Right forelimb (tissue), 1 donor: ENCODE results near the gene PCNX3.

Source experiments
- DNase-seq: peaks from one replicate; pipeline ENCODE4 v3.0.0-alpha.2; 2018

PCNX3 gene

DNA sequence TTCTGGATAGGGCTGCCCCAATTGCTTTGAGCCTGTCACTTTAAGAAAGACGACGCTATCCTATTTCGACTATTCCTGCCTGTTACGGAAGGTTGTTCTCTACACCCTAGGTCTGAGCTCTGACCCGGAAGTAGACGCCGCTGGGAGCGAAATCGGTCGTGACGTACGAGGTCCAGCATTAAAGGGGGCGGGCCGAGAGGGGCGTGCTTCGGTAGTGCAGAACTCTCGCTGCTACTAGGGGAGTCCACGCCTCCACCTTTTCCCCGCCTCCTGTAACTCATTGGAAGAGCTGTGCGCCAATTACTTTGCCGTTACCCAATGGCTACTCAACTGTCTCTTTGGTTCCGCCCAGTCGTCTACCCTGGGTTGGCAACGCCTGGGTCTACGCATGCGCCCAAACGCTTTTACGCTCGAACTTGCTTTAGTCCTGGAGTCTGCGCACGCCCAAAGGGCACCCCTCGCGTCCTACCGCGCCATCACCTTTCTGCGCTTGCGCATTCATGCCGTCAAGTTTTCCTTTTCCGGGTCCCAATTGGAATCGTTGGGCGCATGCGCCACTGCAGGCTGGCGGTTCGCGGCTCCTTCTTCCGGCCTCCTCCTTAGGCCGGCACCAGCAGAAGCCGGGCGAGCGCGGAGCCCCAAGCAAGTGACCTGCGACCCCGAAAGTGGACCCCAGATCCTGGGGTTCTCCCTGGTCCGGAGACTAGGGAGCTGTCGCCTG lies at the start of gene PCNX3:
TSS of gene PCNX3 (plus strand) at position 548 of the 721 bp plus-strand sequence. CDS start 536 bp downstream, outside the sequence.
- DNase-seq = peak; percentile 100

DNA sequence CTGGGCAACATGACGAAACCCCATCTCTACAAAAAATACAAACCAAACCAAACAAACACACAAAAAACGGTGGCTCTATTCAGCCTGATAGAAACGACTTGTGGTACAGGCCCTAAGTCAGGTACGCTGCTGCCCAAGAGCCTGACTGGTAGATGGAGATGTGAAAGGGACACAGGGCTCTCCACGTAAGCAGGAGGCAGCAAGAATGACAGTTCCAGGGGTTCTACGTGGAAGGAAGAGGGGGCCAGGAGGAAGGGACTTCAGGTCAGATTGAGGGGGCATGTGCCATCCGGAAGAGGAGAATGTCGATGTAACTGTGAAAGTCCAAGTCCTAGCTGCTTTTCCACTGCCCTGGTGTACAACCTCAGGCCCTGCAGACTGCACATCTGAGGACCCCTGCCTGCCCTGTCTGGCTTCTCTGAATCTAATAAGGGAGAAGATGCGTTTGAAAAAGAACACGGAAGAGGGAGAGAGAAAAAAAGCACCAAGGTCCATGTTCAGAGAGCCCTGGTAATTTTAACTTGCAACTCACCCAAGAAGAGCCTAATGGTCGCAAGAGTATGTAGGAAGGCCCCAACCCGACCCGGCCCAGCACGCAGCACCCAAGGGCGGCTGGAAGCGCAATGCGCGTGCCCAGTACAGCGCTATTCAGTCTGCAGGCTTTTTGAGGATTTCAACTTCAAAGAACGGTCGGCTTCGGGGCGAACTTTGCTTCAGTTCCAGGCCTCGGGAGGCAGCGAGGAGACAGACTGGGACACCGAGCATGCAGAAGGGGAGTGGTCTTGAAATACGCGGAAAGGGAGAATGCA lies 46.2 kb upstream of the PCNX3 start:
- no peak for DNase-seq

DNA sequence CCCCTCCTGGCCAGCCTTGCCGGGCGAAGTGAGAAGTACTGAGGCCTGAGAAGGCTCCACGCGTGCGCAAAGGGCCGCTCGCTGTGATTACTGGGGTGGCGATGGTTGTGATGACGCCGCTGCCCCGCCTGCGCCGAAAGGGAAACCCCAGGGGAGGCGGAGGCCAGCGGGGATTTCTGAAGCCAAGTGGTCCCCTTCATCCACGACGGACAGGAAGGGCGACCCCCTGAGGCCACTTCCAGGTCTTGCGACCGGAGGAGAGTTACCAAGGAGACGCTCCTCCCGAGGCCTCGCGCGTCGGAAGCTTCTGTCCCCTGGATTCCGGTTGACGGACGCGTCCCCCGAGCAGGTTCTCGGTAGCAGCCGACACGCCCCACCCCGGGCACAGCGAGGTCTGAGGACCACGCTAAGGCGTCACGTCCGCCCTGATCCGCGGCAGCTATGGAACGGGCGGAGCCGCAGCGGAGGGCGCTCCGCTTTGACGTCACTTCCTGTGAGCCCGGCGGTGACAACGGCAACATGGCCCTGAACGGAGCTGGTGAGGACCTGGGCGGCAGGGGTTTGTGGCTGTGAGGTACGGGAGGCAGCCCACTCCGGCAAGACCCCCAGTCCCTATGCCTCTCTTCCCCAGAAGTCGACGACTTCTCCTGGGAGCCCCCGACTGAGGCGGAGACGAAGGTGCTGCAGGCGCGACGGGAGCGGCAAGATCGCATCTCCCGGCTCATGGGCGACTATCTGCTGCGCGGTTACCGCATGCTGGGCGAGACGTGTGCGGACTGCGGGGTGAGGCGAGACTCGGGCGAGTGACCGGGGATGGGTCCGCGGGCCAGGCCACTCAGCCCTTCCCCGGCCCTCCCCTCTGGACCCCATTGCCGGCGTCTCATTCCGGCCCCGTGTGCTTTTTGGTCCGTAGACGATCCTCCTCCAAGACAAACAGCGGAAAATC lies 45.3 kb upstream of the PCNX3 start, which contains the start of gene ZNRD2:
TSS of gene ZNRD2 (plus strand) at position 505 of the 946 bp plus-strand sequence. CDS start at position 520, 15 bp downstream.
- DNase-seq = peak; percentile 97

DNA sequence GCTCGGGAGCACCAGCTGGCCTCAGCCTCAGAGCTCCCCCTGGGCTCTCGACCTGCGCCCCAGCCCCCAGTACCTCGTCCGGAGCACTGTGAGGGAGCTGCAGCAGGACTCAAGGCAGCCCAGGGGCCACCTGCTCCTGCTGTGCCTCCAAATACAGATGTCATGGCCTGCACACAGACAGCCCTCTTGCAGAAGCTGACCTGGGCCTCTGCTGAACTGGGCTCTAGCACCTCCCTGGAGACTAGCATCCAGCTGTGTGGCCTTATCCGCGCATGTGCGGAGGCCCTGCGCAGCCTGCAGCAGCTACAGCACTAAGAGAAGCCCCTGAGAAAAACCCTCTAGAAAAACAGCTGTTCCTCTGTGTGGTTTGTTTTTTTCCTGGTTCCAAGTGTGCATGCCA lies 44.2 kb upstream of the PCNX3 start:
- DNase-seq = no peak

DNA sequence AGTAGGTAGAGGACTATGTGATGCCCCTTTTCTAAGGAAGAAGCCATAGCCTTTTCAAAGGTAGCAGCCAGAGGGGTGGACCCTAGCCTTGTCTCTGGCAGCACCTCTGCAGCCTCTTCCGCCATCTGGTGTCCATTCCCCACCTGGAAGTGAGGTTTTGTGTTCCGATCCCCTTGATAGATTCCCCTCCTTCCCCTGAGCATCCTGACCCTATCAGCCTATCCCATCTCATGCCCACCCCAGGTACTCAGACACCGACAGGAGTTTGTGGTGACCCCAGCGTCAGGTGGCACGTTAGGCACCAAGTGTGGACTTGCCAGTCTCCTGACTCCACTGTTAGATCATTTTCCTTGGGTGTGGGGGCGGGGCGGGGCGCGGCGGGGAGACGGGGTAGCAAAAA lies 43.6 kb upstream of the PCNX3 start:
- no peak for DNase-seq

DNA sequence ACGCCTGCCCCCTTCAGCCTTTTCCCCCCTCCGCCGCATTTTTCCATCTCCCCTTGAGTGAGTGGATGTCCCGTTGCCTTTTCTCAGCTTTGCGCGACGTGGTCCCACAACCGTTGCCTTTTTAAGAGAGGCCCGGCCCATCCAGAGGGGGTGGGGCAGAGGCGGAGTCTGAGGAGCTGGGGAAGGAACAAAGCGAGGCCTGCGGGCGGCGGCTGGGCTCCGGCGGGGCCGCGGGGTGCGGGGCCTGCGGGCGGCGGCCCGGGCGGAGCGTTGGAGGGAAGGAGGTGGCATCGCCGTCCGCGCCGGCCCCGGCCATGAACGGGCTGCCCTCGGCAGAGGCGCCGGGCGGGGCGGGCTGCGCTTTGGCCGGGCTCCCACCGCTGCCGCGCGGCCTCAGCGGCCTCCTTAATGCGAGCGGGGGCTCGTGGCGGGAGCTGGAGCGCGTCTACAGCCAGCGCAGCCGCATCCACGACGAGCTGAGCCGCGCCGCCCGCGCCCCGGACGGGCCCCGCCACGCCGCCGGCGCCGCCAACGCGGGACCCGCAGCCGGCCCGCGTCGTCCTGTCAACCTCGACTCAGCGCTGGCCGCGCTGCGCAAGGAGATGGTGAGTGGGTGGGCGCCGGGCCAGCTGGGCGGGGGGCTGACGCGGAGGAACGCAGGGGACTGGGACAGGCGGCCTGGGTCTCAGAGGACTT lies 43.1 kb upstream of the PCNX3 start, which contains the start of gene FAM89B:
TSS of gene FAM89B (plus strand) at position 183 of the 696 bp plus-strand sequence. CDS start at position 315, 132 bp downstream.
- DNase-seq = peak; percentile 95

DNA sequence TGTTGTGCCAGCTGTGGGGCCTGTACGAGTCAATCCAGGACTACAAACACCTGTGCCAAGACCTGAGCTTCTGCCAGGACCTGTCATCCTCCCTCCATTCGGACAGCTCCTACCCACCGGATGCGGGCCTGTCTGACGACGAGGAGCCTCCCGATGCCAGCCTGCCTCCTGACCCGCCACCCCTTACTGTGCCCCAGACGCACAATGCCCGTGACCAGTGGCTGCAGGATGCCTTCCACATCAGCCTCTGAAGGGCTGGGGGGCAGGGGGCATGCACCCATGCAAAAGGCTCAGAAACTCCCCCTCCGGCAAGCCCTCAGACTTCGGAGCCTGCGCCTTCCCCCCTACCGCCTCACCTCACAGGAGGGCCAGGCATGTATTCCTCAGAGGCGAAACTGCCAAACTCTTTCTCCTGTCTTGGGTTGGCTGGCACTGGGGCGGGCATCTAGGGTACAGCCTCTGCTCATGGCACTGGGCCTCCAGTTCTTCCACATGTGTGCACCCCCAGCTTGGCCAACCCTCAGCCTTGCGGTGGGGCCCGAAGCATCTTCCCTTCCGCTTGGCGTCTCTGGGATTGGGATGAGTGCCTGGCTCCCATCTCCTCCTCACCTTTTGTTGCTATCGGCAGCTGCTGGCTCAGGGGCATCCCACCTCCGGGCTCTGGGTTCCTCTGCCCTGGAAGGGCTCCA lies 42.0 kb upstream of the PCNX3 start:
- peak; percentile 57 for DNase-seq

DNA sequence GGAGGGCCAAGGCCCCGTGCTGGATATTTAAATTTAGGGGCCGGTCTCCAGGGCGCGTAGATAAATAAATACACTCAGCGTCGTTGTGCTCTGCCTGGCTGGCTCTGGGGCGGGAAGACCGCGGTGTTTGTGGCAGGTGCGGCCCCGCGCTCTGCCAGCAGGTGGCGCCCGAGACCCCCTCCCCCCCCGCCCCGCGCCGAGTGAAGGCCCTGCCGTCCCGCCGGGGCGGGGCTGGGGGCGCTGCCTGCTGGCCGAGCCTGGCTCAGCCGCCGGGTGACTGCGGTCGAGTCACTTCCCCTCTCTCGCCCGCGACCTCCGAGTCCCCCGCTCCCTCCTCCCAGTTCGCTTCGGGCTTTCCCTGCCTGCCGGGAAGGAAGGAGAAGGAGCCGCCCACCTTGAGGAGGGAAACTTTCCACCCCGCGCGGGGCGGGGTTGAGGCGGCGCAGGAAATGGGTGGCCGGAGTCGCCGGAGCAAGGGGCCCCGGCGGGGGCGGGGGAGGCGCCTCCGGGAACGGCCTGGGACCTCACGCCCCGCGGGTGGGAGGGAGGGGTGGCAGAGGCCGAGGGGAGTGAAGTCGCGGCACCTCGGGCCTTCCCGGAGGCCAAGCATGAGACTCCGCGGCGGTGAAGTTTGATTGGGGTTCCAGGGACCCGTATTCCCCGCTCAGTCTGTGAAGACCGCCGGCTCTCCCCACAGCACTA lies 41.3 kb upstream of the PCNX3 start:
- DNase-seq = peak; percentile 96

DNA sequence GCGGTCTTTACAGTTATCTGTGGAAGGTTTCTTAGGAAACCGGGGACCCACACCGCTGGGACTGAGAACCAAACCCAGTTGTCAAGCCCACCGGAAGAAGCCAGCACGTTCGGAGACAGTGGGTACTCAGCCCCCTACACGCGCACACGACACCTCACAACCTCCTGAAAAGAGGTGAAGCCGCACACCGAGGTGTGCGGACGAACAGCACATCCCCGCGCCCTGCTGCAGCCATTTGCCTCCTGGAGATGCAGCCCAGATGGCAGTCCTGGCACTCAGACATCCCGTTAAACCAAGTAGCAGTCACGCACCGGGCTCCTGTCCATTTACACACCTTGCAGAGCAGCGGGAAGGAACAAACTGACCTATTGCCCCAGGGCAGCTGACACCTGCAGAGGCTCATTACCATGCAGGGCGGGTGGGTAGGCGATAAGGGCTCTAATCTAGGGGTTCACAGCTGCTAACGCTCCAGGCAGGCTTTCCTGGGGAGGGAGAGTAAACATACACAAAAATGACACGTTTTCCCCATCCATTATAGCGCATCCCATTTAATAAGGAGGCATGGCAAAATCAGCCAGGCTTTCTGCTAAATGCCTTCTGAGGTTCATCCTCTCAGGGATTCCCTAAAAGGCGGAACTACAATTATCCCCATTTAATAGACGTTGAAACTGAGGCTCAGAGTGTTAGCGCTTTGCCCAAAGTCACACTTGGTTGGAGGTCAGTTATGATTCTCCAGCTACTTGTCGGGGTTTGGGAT lies 40.6 kb upstream of the PCNX3 start:
- DNase-seq = peak; percentile 57

DNA sequence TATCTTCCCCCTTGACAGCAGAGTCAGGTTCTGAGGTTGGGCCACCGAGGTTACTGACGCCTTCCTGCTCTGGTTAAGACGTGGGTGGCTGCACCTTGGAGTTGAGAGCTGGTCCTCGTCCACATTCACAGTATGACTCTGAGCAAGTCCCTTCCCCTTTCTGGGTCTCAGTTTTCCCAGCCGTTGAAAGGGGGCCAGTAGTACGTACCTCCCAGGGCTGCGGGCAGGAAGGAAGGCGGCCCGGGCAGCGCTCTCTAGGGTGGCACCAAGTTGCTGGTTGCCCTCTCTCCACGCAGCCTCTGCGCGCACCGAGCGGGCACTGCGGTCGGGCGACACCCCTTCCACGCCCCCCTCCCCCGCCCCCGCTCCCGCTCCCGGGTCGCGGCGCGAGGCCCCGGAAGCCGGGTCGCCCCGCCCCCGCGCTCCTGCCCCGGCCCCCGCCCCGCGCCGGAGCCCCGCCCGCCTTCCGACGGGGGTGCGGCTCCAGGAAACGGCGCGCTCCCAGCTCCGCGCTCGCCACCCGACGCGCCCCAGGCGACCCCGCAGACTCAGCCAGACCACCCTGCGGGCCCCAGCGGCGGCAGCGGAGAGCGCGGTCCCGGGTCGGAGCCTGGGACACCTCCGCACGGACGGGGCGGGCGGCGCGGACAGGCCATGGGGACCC lies 39.9 kb upstream of the PCNX3 start, which contains the start of gene EHBP1L1:
TSS of gene EHBP1L1 (plus strand) at position 486 of the 664 bp plus-strand sequence. CDS start 250 bp downstream, outside the sequence.
- peak; percentile 81 for DNase-seq

DNA sequence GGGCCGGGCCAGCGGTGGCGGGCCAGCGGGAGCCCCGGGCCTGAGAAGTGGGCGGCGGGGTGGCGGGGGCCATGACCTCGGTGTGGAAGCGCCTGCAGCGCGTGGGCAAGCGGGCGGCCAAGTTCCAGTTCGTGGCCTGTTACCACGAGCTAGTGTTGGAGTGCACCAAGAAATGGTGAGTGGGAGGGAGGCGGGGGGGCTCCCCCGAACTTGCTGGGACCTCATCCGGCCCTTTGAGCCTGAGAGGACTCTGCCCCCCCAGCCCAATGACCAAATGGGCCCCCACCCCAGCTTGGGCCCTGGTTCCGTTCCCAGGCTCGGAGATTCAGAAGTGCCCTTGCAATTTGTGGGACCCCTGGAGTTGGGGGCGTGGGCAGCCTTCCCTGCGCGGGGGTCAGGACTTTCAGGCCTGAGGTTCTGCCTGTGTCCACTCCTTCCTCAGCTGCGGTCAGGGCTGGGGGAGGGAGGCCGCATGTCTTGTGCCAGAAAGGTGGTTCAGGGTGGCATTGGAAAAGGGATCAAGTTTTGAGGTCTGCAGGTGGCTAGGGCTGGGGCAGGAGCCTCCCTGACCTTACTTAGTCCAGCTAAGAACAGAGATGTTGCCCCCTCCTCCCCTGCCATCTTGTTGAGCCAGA lies 39.2 kb upstream of the PCNX3 start:
- no peak for DNase-seq

DNA sequence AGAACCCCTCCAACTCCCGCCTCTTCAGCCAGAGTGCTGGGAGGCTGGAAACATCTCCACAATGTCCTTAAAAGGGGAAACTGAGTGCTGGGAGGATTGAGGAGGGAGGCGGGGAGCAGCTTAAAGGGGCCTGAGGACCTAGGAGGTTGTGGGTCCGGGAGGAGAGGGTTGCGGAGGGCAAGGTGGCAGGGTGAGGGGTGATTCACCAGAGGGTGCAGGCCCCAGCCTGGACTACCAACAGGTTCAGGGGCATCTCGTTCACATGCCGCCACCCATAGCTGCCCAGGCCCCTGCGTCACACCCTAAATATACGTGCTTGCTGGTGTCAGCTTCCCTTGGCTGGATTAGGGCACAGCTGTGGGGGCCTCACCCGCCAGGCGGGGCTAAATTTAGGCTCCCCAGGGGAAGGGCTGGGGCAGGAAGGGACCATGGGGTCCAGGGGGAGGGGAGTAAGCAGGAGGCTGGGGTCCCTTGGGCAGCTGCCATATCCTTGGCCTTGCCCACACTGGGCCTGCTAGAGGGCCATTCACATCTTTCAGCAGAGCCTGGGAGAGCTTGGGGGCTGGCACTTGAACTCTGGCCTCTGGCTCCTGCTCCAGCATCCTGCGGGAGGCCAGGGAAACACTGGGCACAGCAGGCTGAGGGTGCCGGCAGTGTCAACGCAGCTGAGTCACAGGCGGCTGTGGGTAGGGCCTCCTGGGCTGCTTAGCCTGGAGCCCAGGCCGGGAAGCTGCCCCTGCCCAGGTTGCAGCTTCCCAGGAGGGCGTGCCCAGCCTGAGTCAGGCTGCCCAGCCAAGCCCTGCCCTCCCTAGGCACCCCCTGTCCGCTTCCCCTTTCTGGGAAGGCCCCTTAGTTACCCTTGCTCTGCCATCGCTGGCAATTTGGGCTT lies 38.5 kb upstream of the PCNX3 start:
- peak; percentile 74 for DNase-seq

DNA sequence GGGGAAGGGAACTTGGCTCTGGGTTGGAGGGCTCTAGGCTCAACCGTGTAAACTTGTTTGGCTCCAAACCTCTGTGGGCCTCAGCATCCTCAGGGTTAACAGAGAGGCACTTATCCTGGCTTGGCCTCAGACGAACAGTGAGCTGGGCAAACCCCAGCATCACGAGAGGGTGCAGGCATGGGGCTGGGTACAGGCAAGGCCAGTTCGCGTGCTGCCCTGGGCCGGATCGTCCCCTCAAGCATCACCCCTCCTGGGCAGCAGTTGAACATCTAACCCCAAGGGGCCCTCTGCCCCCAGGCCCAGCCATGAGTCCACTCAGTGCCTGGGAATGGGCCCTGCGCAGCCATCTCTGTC lies 37.8 kb upstream of the PCNX3 start:
- no peak for DNase-seq

DNA sequence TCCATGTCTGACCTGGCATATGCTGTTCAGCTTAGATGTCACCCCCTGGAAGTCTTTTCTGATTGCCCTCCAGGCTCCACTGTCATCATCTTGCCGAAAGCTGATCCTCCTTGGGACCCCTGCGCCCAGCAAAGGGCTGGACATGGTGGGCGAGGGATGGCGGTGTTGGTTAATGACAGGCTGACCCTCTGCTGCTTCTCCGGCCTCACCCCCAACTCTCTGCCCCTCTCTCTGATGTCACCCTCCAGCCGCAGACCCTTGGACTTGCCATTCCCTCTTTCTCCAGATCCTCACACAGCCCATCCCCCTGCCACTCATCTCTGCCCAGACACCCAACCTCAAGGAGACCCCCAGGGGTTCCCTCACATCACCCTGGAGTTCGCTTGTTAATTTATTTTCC lies 37.4 kb upstream of the PCNX3 start:
- DNase-seq = no peak

DNA sequence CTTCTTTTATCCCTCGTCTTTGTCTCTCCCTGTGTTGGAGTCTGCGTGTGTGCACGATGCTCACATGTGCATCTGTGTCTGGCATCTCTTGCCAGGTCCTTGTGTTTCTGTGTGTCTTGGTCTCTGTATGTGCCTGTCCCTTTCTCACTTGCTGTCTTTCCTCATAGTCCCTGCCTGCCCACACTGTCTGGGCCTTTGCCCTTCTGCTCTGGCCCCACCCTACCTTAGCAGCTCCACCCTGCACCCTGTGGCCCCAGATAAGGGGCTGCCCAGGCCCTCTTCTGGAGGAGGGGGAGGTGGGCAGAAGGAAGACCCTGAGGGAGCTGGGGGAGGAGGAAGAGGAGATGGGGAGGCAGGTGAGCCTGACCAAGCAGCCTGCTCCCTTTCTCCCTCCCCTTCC lies 36.9 kb upstream of the PCNX3 start:
- DNase-seq = no peak

DNA sequence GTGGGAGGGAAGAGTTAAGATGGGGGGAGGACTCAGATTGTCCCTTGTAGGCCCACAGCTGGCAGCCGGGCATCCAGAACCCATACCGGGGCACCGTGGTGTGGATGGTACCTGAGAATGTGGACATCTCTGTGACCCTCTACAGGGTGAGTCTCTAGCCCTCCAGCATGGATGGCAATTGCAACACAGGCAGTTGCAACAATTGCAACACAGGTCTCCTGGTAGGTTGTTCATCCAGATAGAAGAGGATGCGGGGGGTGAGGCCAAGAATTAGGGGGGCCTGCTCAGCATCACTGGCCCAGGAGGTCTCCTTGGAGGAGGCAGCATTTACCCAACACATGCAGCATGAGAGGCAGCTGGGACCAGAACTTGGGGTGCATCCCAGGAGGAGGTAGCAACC lies 36.3 kb upstream of the PCNX3 start:
- DNase-seq = no peak

DNA sequence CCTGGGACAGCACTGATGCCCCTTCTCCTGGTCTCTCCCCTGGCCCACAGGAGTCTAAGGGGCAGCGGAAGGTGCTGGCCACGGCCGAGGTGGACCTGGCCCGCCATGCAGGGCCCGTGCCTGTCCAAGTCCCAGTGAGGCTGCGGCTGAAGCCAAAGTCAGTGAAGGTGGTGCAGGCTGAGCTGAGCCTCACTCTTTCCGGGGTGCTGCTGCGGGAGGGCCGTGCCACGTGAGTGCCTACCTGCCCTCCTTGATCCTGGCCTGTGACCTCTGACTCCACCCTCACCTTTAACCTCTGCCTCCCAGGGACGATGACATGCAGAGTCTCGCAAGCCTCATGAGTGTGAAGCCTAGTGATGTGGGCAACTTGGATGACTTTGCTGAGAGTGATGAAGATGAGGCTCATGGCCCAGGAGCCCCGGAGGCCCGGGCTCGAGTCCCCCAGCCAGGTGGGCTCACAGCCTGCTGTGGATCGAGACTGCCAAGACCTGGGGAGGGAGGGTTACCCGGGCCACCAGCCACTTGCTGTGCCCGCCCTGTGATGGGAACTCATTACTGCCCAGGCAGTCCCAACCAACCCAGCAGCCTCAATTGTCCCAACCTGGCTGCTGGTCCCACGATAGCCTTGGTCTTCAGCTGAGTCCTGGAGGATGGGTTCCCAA lies 35.4 kb upstream of the PCNX3 start:
- no peak for DNase-seq
